Measurements from ENCODE around the gene RALBP1. TPM values are rescaled to one million over a fixed set of nuclear protein-coding genes. Genes with fewer than 3 reads are reported as not detected.
"Not testable (repeated sequence)": the region's sequence is repeated elsewhere in the genome, so short reads cannot be mapped to it uniquely, and the experiment has no call there.

RALBP1 gene
- total RNA-seq, 2 experiments from 2014 or later: 56.4 to 56.7 TPM

DNA sequence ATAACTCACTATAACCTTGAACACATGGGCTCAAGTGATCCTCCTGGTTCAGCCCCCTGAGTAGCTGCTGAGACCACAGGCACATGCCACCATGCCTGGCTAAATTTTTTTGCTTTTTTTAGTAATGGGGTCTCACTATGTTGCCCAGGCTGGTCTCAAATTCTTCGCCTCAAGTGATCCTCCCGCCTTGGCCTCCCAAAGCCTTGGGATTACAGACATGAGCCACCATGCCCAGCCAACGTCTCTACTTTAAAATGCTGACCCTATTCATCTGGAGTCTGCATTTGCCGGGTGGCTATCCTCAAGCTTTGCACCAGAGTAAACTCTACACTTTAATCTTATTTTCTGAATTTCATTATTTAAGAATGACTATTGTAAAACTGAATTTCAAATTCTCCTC, 37.6 kb upstream of the RALBP1 start:
- no peaks in the 10 kb centered on the region for H3K9me3 Mint-ChIP-seq
- no peak for DNase-seq
- POLR2A ChIA-PET: no interaction called here
- H3K4me3 Mint-ChIP-seq: no peak overlapping the region
- H3K27me3 Mint-ChIP-seq: peaks cover 9% of the 10 kb centered on the region
- no peaks in the 10 kb centered on the region for H3K4me1 Mint-ChIP-seq
- H3K36me3 Mint-ChIP-seq (ENCODE audit: low read depth): no peaks in the 10 kb centered on the region
- H3K27ac Mint-ChIP-seq: no peak overlapping the region
- CTCF ChIA-PET: no interaction called here

GRCh38 chr18:9441061-9441460, 34.3 kb upstream of the RALBP1 start:
- no peak overlapping the region for H3K4me3 Mint-ChIP-seq
- no peak for DNase-seq
- peaks cover 9% of the 10 kb centered on the region for H3K27me3 Mint-ChIP-seq
- POLR2A ChIA-PET: no interaction called here
- CTCF ChIA-PET: no interaction called here
- H3K4me1 Mint-ChIP-seq: no peaks in the 10 kb centered on the region
- H3K9me3 Mint-ChIP-seq: no peaks in the 10 kb centered on the region
- no peaks in the 10 kb centered on the region for H3K36me3 Mint-ChIP-seq (ENCODE audit: low read depth)
- H3K27ac Mint-ChIP-seq: no peak overlapping the region

DNA sequence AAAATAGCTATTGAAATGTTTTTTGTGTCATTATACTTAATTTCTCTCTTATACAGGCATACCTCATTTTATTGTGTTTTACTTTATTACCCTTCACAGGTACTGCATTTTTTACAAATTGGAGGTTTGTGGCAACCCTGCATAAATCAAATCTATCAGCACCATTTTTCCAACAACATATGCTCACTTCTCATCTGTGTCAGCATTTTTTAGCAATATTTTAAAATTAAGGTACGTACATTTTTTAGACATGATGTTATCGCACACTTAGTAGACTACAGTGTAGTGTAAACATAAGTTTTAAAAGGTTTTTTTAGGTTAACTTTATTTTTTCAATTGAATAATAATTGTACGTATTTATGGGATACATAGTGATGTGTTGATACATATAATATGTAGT, 30.8 kb upstream of the RALBP1 start:
- Mint-ChIP-seq H3K9me3 (peaks cover 3% of the 10 kb centered on the region), H3K4me1 (no peaks in the 10 kb centered on the region), H3K27ac (no peak overlapping the region), H3K27me3 (peaks cover 13% of the 10 kb centered on the region), H3K36me3 (ENCODE audit: low read depth) (no peaks in the 10 kb centered on the region), H3K4me3 (no peak overlapping the region)
- POLR2A ChIA-PET: no interaction called here
- CTCF ChIA-PET: no interaction called here
- DNase-seq: no peak

DNA sequence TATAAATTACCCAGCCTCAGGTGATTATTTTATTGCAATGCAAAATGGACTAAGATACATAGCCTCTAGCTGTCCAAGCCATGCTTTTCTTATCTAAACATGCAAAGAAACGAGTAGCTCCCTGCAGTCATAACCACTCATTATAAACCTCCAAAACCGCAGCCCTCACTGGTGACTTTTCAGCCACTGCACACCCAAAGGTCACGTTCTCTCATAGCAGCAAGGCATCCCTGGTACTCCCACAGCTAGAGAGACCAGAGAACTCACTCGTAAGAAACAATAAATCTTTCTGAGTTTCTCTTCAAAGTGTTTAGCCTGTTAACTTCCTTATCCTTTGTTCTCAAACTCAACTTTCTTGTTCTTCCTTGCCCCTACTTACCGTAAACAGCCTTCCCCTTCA, 28.5 kb upstream of the RALBP1 start:
- ChIA-PET CTCF (no interaction called here), POLR2A (no interaction called here)
- Mint-ChIP-seq H3K4me3 (no peak overlapping the region), H3K4me1 (no peaks in the 10 kb centered on the region), H3K27me3 (peaks cover 13% of the 10 kb centered on the region), H3K36me3 (ENCODE audit: low read depth) (no peaks in the 10 kb centered on the region), H3K9me3 (peaks cover 3% of the 10 kb centered on the region), H3K27ac (no peak overlapping the region)
- DNase-seq: no peak

DNA sequence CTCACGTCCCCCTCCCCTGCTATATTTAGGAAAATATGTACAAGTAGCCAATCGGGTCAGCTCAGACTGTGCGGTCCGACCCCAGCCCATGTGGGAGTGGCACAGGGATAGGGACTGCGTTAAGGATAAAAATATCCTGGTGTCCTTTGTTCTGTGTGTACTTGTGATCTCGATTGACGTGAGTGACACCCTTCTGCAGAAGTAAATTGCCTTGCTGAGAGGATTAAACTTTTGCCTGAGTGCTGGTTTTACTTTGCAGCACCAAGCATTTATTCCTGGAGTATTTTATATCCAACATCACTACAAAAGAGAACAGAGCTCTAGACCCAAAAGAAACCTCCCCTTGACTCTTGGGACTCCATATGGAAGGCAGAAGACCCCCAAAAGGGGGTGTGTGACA, 28.0 kb upstream of the RALBP1 start:
- Mint-ChIP-seq H3K27me3 (peaks cover 10% of the 10 kb centered on the region), H3K9me3 (peaks cover 3% of the 10 kb centered on the region)
- CTCF ChIA-PET: no interaction called here

GRCh38 chr18:9449600-9450414, 25.5 kb upstream of the RALBP1 start:
- no peaks in the 10 kb centered on the region for H3K36me3 Mint-ChIP-seq (ENCODE audit: low read depth)
- CTCF ChIA-PET: no interaction called here
- H3K9me3 Mint-ChIP-seq: peaks cover 3% of the 10 kb centered on the region
- POLR2A ChIA-PET: no interaction called here
- H3K4me1 Mint-ChIP-seq: no peaks in the 10 kb centered on the region
- no peak for DNase-seq
- no peak overlapping the region for H3K27ac Mint-ChIP-seq
- peaks cover 12% of the 10 kb centered on the region for H3K27me3 Mint-ChIP-seq
- no peak overlapping the region for H3K4me3 Mint-ChIP-seq

More for the DNA sequence above, 28.0 kb upstream of the RALBP1 start:
- DNase-seq: no peak
- no peaks in the 10 kb centered on the region for H3K4me1 Mint-ChIP-seq
- no peaks in the 10 kb centered on the region for H3K36me3 Mint-ChIP-seq (ENCODE audit: low read depth)
- H3K27ac Mint-ChIP-seq: no peak overlapping the region
- H3K4me3 Mint-ChIP-seq: no peak overlapping the region
- POLR2A ChIA-PET: no interaction called here

- CTCF ChIA-PET; POLR2A ChIA-PET; H3K27ac Mint-ChIP-seq; H3K9me3 Mint-ChIP-seq; H3K4me1 Mint-ChIP-seq; DNase-seq; H3K36me3 Mint-ChIP-seq (ENCODE audit: low read depth); H3K4me3 Mint-ChIP-seq: not testable (repeated sequence)
- peaks cover 12% of the 10 kb centered on the region for H3K27me3 Mint-ChIP-seq
These were observed 24.4 kb upstream of the RALBP1 start for GRCh38 chr18:9450920-9451319.

- Mint-ChIP-seq H3K27ac (no peak overlapping the region), H3K36me3 (ENCODE audit: low read depth) (peaks cover 2% of the 10 kb centered on the region), H3K4me3 (no peak overlapping the region), H3K4me1 (no peaks in the 10 kb centered on the region), H3K9me3 (peaks cover 19% of the 10 kb centered on the region), H3K27me3 (peaks cover 8% of the 10 kb centered on the region)
- CTCF ChIA-PET: interaction anchor here (0.7 kb wide), 1 partner anchor 21 kb away, joined by 3 read pairs; no protein-coding TSS in a partner anchor
- POLR2A ChIA-PET: no interaction called here
- DNase-seq: no peak
These were observed 22.0 kb upstream of the RALBP1 start for GRCh38 chr18:9453283-9453682.

DNA sequence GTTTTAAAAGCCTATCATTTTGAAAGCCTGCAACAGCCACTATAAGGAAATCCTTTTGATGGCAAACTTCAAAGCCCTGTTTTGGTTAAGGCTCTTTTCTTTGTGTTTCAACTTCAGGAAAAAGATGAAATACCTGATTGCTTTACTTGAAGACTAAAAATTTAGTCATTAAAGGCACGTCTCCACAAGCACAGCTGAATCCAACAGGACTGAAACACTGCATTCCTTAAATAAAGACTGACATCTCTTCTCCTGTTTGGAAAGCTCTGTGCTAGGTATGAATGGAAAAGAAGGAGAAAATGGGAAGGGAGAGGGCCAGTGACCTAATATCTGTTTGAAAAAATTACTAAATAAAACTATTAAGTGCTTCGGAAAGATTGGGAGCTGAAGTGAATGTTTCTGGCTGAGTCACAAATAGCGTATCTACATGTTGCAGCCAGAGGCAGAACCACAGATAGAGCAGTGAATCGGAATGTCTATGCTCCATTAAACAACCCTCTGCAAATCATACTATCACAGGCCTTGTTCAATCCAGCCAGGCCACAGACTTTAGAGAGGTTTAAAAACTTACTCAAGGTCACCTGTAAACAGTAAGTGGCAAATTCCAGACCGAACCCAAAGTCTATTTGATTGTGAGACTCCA, 21.1 kb upstream of the RALBP1 start:
- Mint-ChIP-seq H3K27me3 (peaks cover 10% of the 10 kb centered on the region), H3K4me1 (no peaks in the 10 kb centered on the region), H3K27ac (no peak overlapping the region), H3K9me3 (peaks cover 19% of the 10 kb centered on the region), H3K36me3 (ENCODE audit: low read depth) (peaks cover 2% of the 10 kb centered on the region), H3K4me3 (no peak overlapping the region)
- DNase-seq: no peak
- ChIA-PET CTCF (no interaction called here), POLR2A (no interaction called here)

GRCh38 chr18:9455718-9456511, 19.4 kb upstream of the RALBP1 start:
- peaks cover 19% of the 10 kb centered on the region for H3K9me3 Mint-ChIP-seq
- H3K4me1 Mint-ChIP-seq: no peaks in the 10 kb centered on the region
- POLR2A ChIA-PET: no interaction called here
- CTCF ChIA-PET: no interaction called here
- no peak for DNase-seq
- H3K36me3 Mint-ChIP-seq (ENCODE audit: low read depth): peaks cover 2% of the 10 kb centered on the region
- no peak overlapping the region for H3K4me3 Mint-ChIP-seq
- H3K27me3 Mint-ChIP-seq: peaks cover 6% of the 10 kb centered on the region
- no peak overlapping the region for H3K27ac Mint-ChIP-seq

DNA sequence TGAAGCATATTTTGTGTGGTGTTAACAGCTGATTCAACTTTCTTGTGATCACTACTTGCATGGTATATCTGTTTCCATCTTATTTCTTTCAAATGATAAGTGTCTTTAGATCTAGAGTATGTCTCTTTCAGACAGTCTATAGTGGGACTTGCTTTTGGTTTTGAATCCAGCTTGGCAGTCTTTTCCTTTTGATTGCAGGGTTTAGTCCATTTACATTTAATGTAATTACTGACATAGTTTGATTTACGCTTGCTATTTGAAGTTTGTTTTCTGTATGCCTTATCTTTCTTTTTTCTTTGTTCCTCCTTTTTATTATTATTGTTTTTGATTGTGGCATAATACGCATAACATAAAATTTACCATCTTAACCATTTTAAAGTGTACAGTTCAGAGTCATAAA, 9.2 kb upstream of the RALBP1 start:
- no peak overlapping the region for H3K27ac Mint-ChIP-seq
- H3K9me3 Mint-ChIP-seq: peaks cover 9% of the 10 kb centered on the region
- ChIA-PET CTCF (no interaction called here), POLR2A (no interaction called here)
- peaks cover 11% of the 10 kb centered on the region for H3K27me3 Mint-ChIP-seq
- DNase-seq: no peak
- no peaks in the 10 kb centered on the region for H3K4me1 Mint-ChIP-seq
- H3K4me3 Mint-ChIP-seq: no peak overlapping the region
- H3K36me3 Mint-ChIP-seq (ENCODE audit: low read depth): no peaks in the 10 kb centered on the region

GRCh38 chr18:9466846-9467245, 8.5 kb upstream of the RALBP1 start:
- Mint-ChIP-seq H3K27ac (no peak overlapping the region), H3K27me3 (peaks cover 14% of the 10 kb centered on the region), H3K4me3 (no peak overlapping the region), H3K36me3 (ENCODE audit: low read depth) (no peaks in the 10 kb centered on the region), H3K9me3 (peaks cover 9% of the 10 kb centered on the region), H3K4me1 (no peaks in the 10 kb centered on the region)
- ChIA-PET CTCF (no interaction called here), POLR2A (no interaction called here)
- DNase-seq: no peak

GRCh38 chr18:9468998-9469397, 6.3 kb upstream of the RALBP1 start:
- Mint-ChIP-seq H3K36me3 (ENCODE audit: low read depth) (no peaks in the 10 kb centered on the region), H3K9me3 (peaks cover 11% of the 10 kb centered on the region), H3K4me3 (no peak overlapping the region), H3K27ac (no peak overlapping the region), H3K4me1 (peaks cover under 1% of the 10 kb centered on the region), H3K27me3 (peaks cover 26% of the 10 kb centered on the region)
- ChIA-PET CTCF (no interaction called here), POLR2A (no interaction called here)
- DNase-seq: no peak
